Thymus (tissue), 14 donors: ENCODE measurements around the gene KCNE5. TPM values are rescaled to one million over a fixed set of nuclear protein-coding genes. Genes with fewer than 3 reads are reported as not detected.
"Not testable (repeated sequence)": the region's sequence is repeated elsewhere in the genome, so short reads cannot be mapped to it uniquely, and the experiment has no call there.

Source experiments
- DNase-seq, 9 donors: peaks; one replicate each; pipeline ENCODE4 v3.0.0-alpha.2; 2013; ENCODE audit warnings: low spot score in 9 of 9, low read depth in 6 of 9, missing footprints in 1 of 9
- H3K27ac ChIP-seq, 2 donors: one replicate each; pipeline ENCODE4 v1.5.1; 2013; ENCODE audit warnings: control low read depth in 1 of 2, low read depth in 1 of 2, low read length in 1 of 2, mild to moderate bottlenecking in 1 of 2, moderate library complexity in 1 of 2
- H3K27me3 ChIP-seq, 2 donors: one replicate each; pipeline ENCODE4 v1.5.1; 2013; ENCODE audit warnings: low read length in 1 of 2; ENCODE audit not compliant: control insufficient read depth in 2 of 2, insufficient read depth in 1 of 2
- H3K36me3 ChIP-seq, 2 donors: one replicate each; pipeline ENCODE4 v1.5.1; 2013; ENCODE audit warnings: low read length in 1 of 2, mild to moderate bottlenecking in 1 of 2, moderate library complexity in 1 of 2; ENCODE audit not compliant: control insufficient read depth in 2 of 2, insufficient read depth in 2 of 2
- H3K4me1 ChIP-seq, 2 donors: one replicate each; pipeline ENCODE4 v1.5.1; 2013; ENCODE audit warnings: low read length in 2 of 2; ENCODE audit not compliant: control insufficient read depth in 2 of 2, insufficient read depth in 2 of 2
- H3K4me3 ChIP-seq, 2 donors: one replicate each; pipeline ENCODE4 v1.5.1; 2013; ENCODE audit warnings: low read length in 2 of 2, control low read depth in 1 of 2, mild to moderate bottlenecking in 1 of 2
- H3K9me3 ChIP-seq, 2 donors: one replicate each; pipeline ENCODE4 v1.5.1; 2013; ENCODE audit warnings: low read length in 1 of 2, mild to moderate bottlenecking in 1 of 2; ENCODE audit not compliant: control insufficient read depth in 2 of 2, insufficient read depth in 1 of 2
- WGBS: extraction: QIAGEN DNeasy Blood & Tissue Kit; methylation state at CpG from one replicate; pipeline ENCODE4 v1.1.7; 2013; 5-methylcytosine and 5-hydroxymethylcytosine counted together
- long read RNA-seq, 10 donors: transcript quantifications; one replicate each; lab custom pipeline, GENCODE V29; 2026
- polyA plus RNA-seq: library from polyadenylated mRNA; stranded (reverse); fragments of 200-250 nt; gene quantifications from one replicate; pipeline ENCODE4 v1.2.3, GENCODE V29; 2013
- total RNA-seq: library from RNA; stranded (reverse); fragments of 120-200 nt; gene quantifications from one replicate; pipeline ENCODE4 v1.2.4, GENCODE V29; 2013
- donor health status: healthy.

The KCNE5 gene, protein sequence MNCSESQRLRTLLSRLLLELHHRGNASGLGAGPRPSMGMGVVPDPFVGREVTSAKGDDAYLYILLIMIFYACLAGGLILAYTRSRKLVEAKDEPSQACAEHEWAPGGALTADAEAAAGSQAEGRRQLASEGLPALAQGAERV
- total RNA-seq (10.3 TPM), polyA plus RNA-seq (0.34 TPM)
- long read RNA-seq, donor 1, partial matches to known transcripts: 0 of 4 reads
- long read RNA-seq, donor 1, other reads (novel, unspliced or antisense): 0 of 4 reads
- long read RNA-seq, donor 2, transcript KCNE5-201 (1 exons, 1,473 nt): major isoform, 27 of 27 reads
- long read RNA-seq, donor 2, partial matches to known transcripts: 0 of 27 reads
- long read RNA-seq, donor 2, other reads (novel, unspliced or antisense): 0 of 27 reads
- long read RNA-seq, donor 3, transcript KCNE5-201 (1 exons, 1,473 nt): major isoform, 24 of 24 reads
- long read RNA-seq, donor 3, partial matches to known transcripts: 0 of 24 reads
- long read RNA-seq, donor 3, other reads (novel, unspliced or antisense): 0 of 24 reads
- long read RNA-seq, donor 4, transcript KCNE5-201 (1 exons, 1,473 nt): major isoform, 26 of 26 reads
- long read RNA-seq, donor 4, partial matches to known transcripts: 0 of 26 reads
- long read RNA-seq, donor 4, other reads (novel, unspliced or antisense): 0 of 26 reads
- long read RNA-seq, donor 5, transcript KCNE5-201 (1 exons, 1,473 nt): major isoform, 25 of 25 reads
- long read RNA-seq, donor 5, partial matches to known transcripts: 0 of 25 reads
- long read RNA-seq, donor 5, other reads (novel, unspliced or antisense): 0 of 25 reads
- long read RNA-seq, donor 6, transcript KCNE5-201 (1 exons, 1,473 nt): major isoform, 9 of 9 reads
- long read RNA-seq, donor 6, partial matches to known transcripts: 0 of 9 reads
- long read RNA-seq, donor 6, other reads (novel, unspliced or antisense): 0 of 9 reads
- long read RNA-seq, donor 7, transcript KCNE5-201 (1 exons, 1,473 nt): major isoform, 21 of 21 reads
- long read RNA-seq, donor 7, partial matches to known transcripts: 0 of 21 reads
- long read RNA-seq, donor 7, other reads (novel, unspliced or antisense): 0 of 21 reads
- long read RNA-seq, donor 8, partial matches to known transcripts: 0 of 4 reads
- long read RNA-seq, donor 8, other reads (novel, unspliced or antisense): 0 of 4 reads
- long read RNA-seq, donor 9, transcript KCNE5-201 (1 exons, 1,473 nt): major isoform, 12 of 12 reads
- long read RNA-seq, donor 9, partial matches to known transcripts: 0 of 12 reads
- long read RNA-seq, donor 9, other reads (novel, unspliced or antisense): 0 of 12 reads
- long read RNA-seq, donor 10, transcript KCNE5-201 (1 exons, 1,473 nt): major isoform, 10 of 10 reads
- long read RNA-seq, donor 10, partial matches to known transcripts: 0 of 10 reads
- long read RNA-seq, donor 10, other reads (novel, unspliced or antisense): 0 of 10 reads

DNA sequence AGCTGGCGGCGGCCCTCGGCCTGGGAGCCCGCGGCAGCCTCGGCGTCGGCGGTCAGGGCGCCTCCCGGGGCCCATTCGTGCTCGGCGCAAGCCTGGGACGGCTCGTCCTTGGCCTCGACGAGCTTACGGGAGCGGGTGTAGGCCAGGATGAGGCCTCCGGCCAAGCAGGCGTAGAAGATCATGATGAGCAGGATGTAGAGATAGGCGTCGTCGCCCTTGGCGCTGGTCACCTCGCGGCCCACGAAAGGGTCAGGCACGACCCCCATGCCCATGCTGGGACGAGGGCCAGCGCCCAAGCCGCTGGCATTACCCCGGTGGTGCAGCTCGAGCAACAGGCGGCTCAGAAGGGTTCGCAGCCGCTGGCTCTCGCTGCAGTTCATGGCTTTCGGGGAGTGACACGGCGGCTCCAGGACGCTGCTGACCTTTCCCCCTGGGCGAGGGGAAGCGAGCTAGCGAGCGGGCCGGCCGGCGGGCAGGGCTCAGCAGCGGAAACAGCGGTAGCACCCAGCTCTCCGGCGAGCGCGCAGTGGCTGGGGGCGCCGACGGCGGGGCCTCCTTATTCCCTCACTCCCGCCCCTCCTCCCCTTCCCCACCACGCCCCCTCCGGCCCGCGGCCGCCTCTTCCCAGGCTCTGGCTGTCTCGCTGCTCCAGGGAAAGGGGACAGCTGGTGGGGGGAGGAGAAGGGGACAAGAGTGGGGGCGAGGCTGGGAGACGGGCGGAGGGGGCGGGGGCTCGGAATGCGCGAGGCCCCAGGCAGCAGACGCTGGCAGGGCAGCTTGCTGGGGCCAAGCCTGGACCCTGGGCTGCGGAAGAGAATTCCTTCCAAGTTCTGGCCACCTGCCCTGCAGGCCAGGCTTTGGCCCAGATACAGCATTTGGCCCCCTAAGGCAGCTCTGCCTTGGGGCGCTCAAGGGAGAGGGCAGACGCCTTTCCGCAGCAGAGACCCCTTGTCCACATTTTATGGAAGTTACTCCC, at the start of gene KCNE5:
TSS of gene KCNE5 (minus strand) at position 532 of the 976 bp plus-strand sequence. CDS start at position 380, 152 bp downstream.
- H3K9me3 ChIP-seq: no peaks in the 10 kb centered on the region
- H3K36me3 ChIP-seq: no peaks in the 10 kb centered on the region
- DNase-seq: no peak
- H3K27me3 ChIP-seq: peaks cover 0 to 6% of the 10 kb centered on the region in 2 donors
- no peak within 1 kb of the TSS for H3K4me3 ChIP-seq
- H3K4me1 ChIP-seq: no peaks in the 10 kb centered on the region
- no peak within 1 kb of the TSS for H3K27ac ChIP-seq
- WGBS: 51% methylated on average over 74 of the region's 79 CpGs

DNA sequence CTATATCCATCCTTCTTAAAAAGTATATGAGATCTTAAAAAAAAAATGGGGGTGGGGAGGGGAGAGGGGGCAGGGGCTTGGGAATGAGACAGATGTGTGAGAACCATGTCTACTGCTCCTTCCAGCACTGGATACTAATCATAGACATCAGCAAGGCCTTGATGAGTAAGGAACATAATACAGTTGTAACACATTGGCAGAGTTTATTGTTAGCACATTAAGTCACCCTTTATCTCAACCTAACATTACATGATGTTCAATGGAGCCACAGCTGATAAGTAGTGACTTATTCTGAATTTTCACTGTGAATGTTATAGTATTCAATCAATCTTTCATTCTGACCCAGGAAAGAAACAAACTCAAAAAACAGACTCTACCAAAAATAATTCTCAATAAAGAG, 47.3 kb upstream of the KCNE5 start:
- Histone ChIP-seq H3K4me3 (no peak overlapping the region), H3K36me3 (peaks cover 6 to 10% of the 10 kb centered on the region in 2 donors), H3K27ac (no peak overlapping the region), H3K9me3 (no peaks in the 10 kb centered on the region), H3K4me1 (no peaks in the 10 kb centered on the region), H3K27me3 (no peaks in the 10 kb centered on the region)
- DNase-seq: no peak

DNA sequence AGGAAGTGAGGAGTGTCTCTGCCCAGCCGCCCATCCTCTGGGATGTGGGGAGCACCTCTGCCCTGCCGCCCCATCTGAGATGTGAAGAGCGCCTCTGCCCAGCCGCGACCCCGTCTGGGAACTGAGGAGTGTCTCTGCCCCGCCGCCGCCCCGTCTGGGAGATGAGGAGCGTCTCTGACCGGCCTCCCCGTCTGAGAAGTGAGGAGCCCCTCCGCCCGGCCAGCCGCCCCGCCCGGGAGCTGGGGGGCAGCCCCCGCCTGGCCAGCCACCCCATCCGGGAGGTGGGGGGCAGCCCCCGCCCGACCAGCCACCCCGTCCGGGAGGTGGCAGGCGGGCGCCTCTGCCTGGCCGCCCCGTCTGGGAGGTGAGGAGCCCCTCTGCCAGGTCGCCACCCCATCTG, 46.2 kb upstream of the KCNE5 start:
- H3K36me3 ChIP-seq: not testable (repeated sequence)

GRCh38 chrX:109667986-109668385, 43.0 kb upstream of the KCNE5 start:
- H3K27ac ChIP-seq: no peak overlapping the region
- no peaks in the 10 kb centered on the region for H3K4me1 ChIP-seq
- peaks cover 4 to 9% of the 10 kb centered on the region in 2 donors for H3K36me3 ChIP-seq
- H3K4me3 ChIP-seq: no peak overlapping the region
- no peaks in the 10 kb centered on the region for H3K9me3 ChIP-seq
- H3K27me3 ChIP-seq: no peaks in the 10 kb centered on the region
- WGBS: 98% methylated on average over 5 of the region's 5 CpGs
- DNase-seq: no peak

More for the DNA sequence above, 46.2 kb upstream of the KCNE5 start:
- WGBS: 99% methylated on average over 29 of the region's 29 CpGs
- not testable (repeated sequence) for H3K9me3 ChIP-seq, H3K4me1 ChIP-seq, H3K27me3 ChIP-seq, DNase-seq, H3K27ac ChIP-seq, H3K4me3 ChIP-seq

DNA sequence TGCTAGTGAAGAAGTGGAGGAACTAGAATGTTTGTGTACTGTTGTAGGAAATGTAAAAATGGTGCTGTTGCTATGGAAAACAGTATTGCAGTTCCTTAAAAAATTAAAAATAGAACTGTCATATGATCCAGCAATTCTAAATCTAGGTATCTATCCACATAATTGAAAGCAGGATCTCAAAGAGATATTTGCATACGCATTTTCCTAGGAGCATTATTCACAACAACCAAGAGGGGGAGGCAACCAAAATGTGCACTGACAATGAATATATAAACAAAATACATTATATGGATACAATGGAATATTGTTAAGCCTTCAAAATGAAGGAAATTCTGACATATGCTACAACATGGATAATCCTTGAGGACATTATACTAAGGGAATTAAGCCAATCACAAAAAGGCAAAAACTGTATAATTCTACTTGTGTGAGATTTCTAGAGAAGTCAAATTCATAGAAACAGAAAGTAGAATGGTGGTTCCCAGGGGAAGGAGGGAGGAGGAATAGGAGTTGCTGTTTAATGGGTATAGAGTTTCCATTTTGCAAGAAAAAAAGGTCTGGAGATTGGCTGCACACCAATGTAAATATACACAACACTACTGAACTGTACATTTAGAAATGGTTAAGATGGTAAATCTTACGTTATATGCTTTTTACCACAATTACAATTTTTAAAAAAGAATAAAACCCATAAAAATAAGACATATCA, 35.6 kb upstream of the KCNE5 start:
- no peak for DNase-seq
- Histone ChIP-seq H3K27me3 (no peaks in the 10 kb centered on the region), H3K9me3 (no peaks in the 10 kb centered on the region), H3K4me1 (no peaks in the 10 kb centered on the region), H3K36me3 (peaks cover 3 to 12% of the 10 kb centered on the region in 2 donors), H3K27ac (no peak overlapping the region), H3K4me3 (no peak overlapping the region)
- WGBS: 96% methylated on average over 2 of the region's 2 CpGs

DNA sequence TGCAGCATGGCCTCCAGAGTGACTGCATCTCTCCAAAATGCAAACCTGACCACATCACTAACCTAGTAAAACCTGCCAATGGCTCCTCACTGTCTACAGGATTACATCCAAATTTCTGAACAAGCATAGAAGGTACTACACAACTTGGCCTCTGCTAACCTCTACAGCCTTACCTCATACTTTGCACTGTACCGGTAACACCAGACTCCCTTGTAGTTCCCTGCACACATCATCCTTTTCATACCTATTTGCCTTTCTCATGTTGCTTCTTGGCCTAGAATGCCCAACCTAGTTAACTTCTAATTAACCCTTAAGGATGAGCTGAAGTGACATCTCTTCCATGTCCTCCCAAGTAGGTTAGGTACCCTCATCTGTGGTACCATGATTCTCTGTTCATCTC, 33.4 kb upstream of the KCNE5 start:
- no peak overlapping the region for H3K4me3 ChIP-seq
- H3K27ac ChIP-seq: no peak overlapping the region
- no peaks in the 10 kb centered on the region for H3K9me3 ChIP-seq
- no peak for DNase-seq
- peaks cover 3 to 12% of the 10 kb centered on the region in 2 donors for H3K36me3 ChIP-seq
- H3K4me1 ChIP-seq: no peaks in the 10 kb centered on the region
- no peaks in the 10 kb centered on the region for H3K27me3 ChIP-seq
- WGBS: 100% methylated on average over 1 of the region's 1 CpG

DNA sequence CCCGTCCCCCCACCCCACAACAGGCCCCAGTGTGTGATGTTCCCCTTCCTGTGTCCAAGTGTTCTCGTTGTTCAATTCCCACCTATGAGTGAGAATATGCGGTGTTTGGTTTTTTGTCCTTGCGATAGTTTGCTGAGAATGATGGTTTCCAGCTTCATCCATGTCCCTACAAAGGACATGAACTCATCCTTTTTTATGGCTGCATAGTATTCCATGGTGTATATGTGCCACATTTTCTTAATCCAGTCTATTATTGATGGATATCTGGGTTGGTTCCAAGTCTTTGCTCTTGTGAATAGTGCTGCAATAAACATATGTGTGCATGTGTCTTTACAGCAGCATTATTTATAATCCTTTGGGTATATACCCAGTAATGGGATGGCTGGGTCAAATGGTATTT, 32.4 kb upstream of the KCNE5 start:
- H3K4me1 ChIP-seq, H3K9me3 ChIP-seq, H3K36me3 ChIP-seq, H3K4me3 ChIP-seq, H3K27me3 ChIP-seq, H3K27ac ChIP-seq, DNase-seq: not testable (repeated sequence)
- WGBS: 86% methylated on average over 2 of the region's 4 CpGs
